Adrenal gland (tissue), 12 donors: ENCODE results near the gene CCDC15. TPM values are rescaled to one million over a fixed set of nuclear protein-coding genes. Genes with fewer than 3 reads are reported as not detected.

Source experiments
- DNase-seq, 7 donors: peaks; one replicate each; pipeline ENCODE4 v3.0.0-alpha.2; 2019 to 2020
- H3K27ac ChIP-seq, 5 donors: fragments of 200-600 bp; sonication (generic) in 4 of 5; 1 replicate in 3 of 5; 2 replicates in 2 of 5; pipeline versions ENCODE4 v1.5.1 to v1.8.0; 2016 to 2020; ENCODE audit warnings: mild to moderate bottlenecking in 1 of 5
- H3K27me3 ChIP-seq: fragments of 200-600 bp; 2 replicates; pipeline ENCODE4 v1.8.0; 2021
- H3K36me3 ChIP-seq, 2 donors: fragments of 200-600 bp; replicated peaks in 1 of 2; 1 replicate in 1 of 2; 2 replicates in 1 of 2; pipeline versions ENCODE4 v1.5.1 to v1.8.0; 2018 to 2022
- H3K4me1 ChIP-seq, 2 donors: fragments of 200-600 bp; replicated peaks in 1 of 2; 1 replicate in 1 of 2; 2 replicates in 1 of 2; pipeline versions ENCODE4 v1.5.1 to v1.8.0; 2018 to 2021
- H3K4me3 ChIP-seq, 4 donors: fragments of 200-600 bp; sonication (generic) in 3 of 4; one replicate each; pipeline ENCODE4 v1.5.1; 2016 to 2018
- H3K9me3 ChIP-seq, 3 donors: fragments of 200-600 bp; sonication (generic) in 1 of 3; replicated peaks in 1 of 3; 1 replicate in 2 of 3; 2 replicates in 1 of 3; pipeline versions ENCODE4 v1.5.1 to v1.8.0; 2016 to 2021
- POLR2A ChIP-seq, 2 donors: fragments of 450-650 bp; IDR thresholded peaks; one replicate each; pipeline ENCODE4 v1.6.1; 2017; ENCODE audit warnings: antibody characterized with exemption in 2 of 2, mild to moderate bottlenecking in 2 of 2, moderate library complexity in 1 of 2
- whole genome bisulfite sequencing, 4 donors: extraction: QIAGEN DNeasy Blood & Tissue Kit in 2 of 4; methylation state at CpG; one replicate each; pipeline versions ENCODE4 v1.1.5 to v1.1.7; 2013 to 2017; 5-methylcytosine and 5-hydroxymethylcytosine counted together
- intact Hi-C, 2 donors: fragments of 100-400 bp; cut with DNase I; formaldehyde crosslinking; loops; one replicate each; pipeline versions ENCODE4 v1.14.1 to v1.15.0; 2022 to 2023
- polyA plus RNA-seq, 3 donors: library from polyadenylated mRNA; stranded (reverse); fragments of 200-250 nt in 2 of 3; fragments of 350-450 nt in 1 of 3; fragmentation: Illumina TruSeq in 1 of 3; extraction: RNeasy Lipid Tissue Mini Kit (QIAGEN cat#74804) in 1 of 3; gene quantifications; one replicate each; pipeline ENCODE4 v1.2.3, GENCODE V29; 2013 to 2014
- total RNA-seq, 9 donors: library from RNA; depleted of rRNA in 4 of 9; stranded (reverse); fragments of >200 nt in 4 of 9; fragments of 120-200 nt in 1 of 9; fragmentation: NEBNext Ultra II Directional in 1 of 9; extraction: Animal tissue kit (Norgen Biotek cat#: 25700) in 1 of 9; gene quantifications; one replicate each; pipeline versions ENCODE4 v1.1.0 to v1.2.4, GENCODE V29; 2013 to 2023
- TF ChIP-seq, protein P1 (sequence below), 6 experiments: fragments of 450-650 bp in 4 of 6; fragments of 200-600 bp in 2 of 6; sonication (generic) in 1 of 6; IDR thresholded peaks; 1 replicate in 5 of 6; 2 replicates in 1 of 6; pipeline versions ENCODE4 v1.5.1 to v1.8.0; 2016 to 2021; ENCODE audit warnings: antibody characterized with exemption in 6 of 6, mild to moderate bottlenecking in 2 of 6, moderate library complexity in 1 of 6
- donor health status: healthy with polysubstance abuse.
- donor health status: Bipolar disorder and iron deficiency.
- donor health status: DM: yes; HTN: yes; CAD: no.
- donor health status: DM: no; HTN: no; CAD: no.
- donor health status: DM: no; HTN: no; CAD: no.
- donor health status: DM: yes; HTN: yes; CAD: no.

The CCDC15 gene
- total and polyA plus RNA-seq, 12 donors = 0.47 to 4.9 (median 2.0) TPM

DNA sequence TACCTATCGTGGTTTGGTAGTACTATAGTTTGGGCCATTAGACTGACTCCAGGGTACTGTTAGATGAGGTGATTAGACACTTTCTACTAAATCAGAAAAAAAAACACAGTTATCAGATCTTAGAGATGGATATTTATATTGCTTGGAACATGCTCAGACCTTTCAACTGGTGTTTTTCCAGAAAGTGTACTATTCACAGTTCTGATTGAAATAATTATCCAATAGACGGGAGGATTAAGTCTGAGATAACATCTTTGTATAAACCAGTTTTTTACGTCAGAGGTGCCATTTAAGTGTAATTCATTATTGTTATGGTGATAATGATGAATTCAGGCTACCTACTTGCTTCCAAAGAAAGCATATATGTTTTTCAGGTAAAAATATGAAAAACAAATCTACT is 22.5 kb downstream of the CCDC15 start:
- WGBS, 4 donors = 78 to 90% (median 87%) methylated on average over 3 of the region's 3 CpGs

DNA sequence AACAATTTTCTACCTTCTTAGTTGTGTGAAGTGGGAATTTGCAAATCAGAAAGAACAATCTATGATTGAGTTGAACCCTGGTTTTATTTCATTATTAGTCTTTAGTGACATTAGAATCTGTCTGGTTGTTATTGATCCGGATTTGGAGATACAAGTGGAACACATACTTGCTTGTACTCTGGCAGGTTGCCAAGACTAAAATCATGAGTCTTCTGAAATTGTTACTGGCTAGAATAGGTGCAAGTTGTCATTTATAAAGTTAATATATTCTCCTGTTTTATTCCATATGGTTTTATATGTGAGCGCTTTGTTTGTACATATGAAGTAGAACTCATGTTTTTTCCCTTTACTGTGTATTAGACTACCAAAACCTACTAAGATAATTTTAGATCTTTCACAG is 23.0 kb downstream of the CCDC15 start:
- intact Hi-C loops = no loop called here
- H3K36me3 ChIP-seq = no peaks in the 10 kb centered on the region
- no peaks in the 10 kb centered on the region for H3K9me3 ChIP-seq
- 69 to 79% (median 74%) methylated on average over 2 of the region's 2 CpGs for WGBS, 4 donors
- TF ChIP-seq POLR2A (IDR thresholded peaks at IDR 0.05) = no peak
- TF ChIP-seq, protein P1, sequence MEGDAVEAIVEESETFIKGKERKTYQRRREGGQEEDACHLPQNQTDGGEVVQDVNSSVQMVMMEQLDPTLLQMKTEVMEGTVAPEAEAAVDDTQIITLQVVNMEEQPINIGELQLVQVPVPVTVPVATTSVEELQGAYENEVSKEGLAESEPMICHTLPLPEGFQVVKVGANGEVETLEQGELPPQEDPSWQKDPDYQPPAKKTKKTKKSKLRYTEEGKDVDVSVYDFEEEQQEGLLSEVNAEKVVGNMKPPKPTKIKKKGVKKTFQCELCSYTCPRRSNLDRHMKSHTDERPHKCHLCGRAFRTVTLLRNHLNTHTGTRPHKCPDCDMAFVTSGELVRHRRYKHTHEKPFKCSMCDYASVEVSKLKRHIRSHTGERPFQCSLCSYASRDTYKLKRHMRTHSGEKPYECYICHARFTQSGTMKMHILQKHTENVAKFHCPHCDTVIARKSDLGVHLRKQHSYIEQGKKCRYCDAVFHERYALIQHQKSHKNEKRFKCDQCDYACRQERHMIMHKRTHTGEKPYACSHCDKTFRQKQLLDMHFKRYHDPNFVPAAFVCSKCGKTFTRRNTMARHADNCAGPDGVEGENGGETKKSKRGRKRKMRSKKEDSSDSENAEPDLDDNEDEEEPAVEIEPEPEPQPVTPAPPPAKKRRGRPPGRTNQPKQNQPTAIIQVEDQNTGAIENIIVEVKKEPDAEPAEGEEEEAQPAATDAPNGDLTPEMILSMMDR (IDR thresholded peaks at IDR 0.05) = no peak
- H3K27me3 ChIP-seq = no peaks in the 10 kb centered on the region
- no peak overlapping the region for H3K4me3 ChIP-seq
- no peak overlapping the region for H3K27ac ChIP-seq
- no peaks in the 10 kb centered on the region for H3K4me1 ChIP-seq
- no peak for DNase-seq

More for the DNA sequence above, 22.5 kb downstream of the CCDC15 start:
- no peak overlapping the region for H3K4me3 ChIP-seq
- intact Hi-C loops = no loop called here
- no peaks in the 10 kb centered on the region for H3K36me3 ChIP-seq
- H3K27me3 ChIP-seq = no peaks in the 10 kb centered on the region
- H3K27ac ChIP-seq = no peak overlapping the region
- H3K9me3 ChIP-seq = no peaks in the 10 kb centered on the region
- no peaks in the 10 kb centered on the region for H3K4me1 ChIP-seq
- TF ChIP-seq, protein P1 (IDR thresholded peaks at IDR 0.05) = no peak
- TF ChIP-seq POLR2A (IDR thresholded peaks at IDR 0.05) = no peak
- DNase-seq = no peak

DNA sequence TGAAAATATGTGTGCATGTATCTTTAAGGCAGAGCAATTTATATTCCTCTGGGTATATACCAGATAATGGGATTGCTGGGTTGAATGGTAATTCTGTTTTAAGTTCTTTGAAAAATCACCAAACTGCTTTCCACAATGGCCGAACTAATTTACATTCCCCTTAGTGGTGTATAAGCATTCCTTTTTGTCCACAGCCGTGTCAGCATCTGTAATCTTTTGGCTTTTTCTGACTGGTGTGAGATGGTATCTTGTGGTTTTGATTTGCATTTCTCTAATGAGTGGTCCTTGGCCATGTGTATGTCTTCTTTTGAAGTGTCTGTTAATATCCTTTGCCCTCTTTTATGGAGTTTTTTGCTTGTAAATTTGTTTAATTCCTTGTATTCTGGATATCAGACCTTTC is 24.3 kb downstream of the CCDC15 start:
- TF ChIP-seq, protein P1 (IDR thresholded peaks at IDR 0.05) = no peak
- TF ChIP-seq POLR2A (IDR thresholded peaks at IDR 0.05) = no peak
- intact Hi-C loops = no loop called here
- H3K27ac ChIP-seq = no peak overlapping the region
- no peaks in the 10 kb centered on the region for H3K27me3 ChIP-seq
- 93 to 98% (median 96%) methylated on average over 2 of the region's 2 CpGs for WGBS, 4 donors
- H3K4me3 ChIP-seq = no peak overlapping the region
- no peak for DNase-seq
- no peaks in the 10 kb centered on the region for H3K36me3 ChIP-seq
- H3K9me3 ChIP-seq = no peaks in the 10 kb centered on the region
- H3K4me1 ChIP-seq = no peaks in the 10 kb centered on the region

DNA sequence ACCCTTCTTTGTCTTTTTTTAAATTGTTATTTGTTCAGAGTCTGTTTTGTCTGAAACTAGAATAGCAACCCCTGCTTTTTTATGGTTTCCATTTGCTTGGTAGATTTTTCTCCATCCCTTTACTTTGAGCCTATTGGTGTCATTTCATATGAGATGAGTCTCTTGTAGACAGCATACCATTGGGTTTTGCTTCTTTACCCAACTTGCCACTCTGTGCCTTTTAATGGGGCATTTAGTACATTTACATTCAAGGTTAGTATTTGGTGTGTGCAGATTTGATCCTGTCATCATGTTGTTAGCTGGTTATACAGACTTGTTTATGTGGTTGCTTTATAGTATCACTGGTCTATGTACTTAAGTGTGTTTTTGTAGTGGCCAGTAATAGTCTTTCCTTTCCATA is 28.0 kb downstream of the CCDC15 start:
- intact Hi-C loops = no loop called here
- TF ChIP-seq, protein P1 (IDR thresholded peaks at IDR 0.05) = no peak
- TF ChIP-seq POLR2A (IDR thresholded peaks at IDR 0.05) = no peak
- no peak overlapping the region for H3K27ac ChIP-seq

More for the DNA sequence above, 28.0 kb downstream of the CCDC15 start:
- H3K4me1 ChIP-seq = no peaks in the 10 kb centered on the region
- DNase-seq = no peak
- no peaks in the 10 kb centered on the region for H3K9me3 ChIP-seq
- H3K36me3 ChIP-seq = no peaks in the 10 kb centered on the region
- H3K4me3 ChIP-seq = no peak overlapping the region
- H3K27me3 ChIP-seq = no peaks in the 10 kb centered on the region
